Measurements from ENCODE around the gene ALOX15. TPM values are rescaled to one million over a fixed set of nuclear protein-coding genes. Genes with fewer than 3 reads are reported as not detected.

The ALOX15 gene
- total RNA-seq, 1 donor from 2014 or later, result not detected

DNA sequence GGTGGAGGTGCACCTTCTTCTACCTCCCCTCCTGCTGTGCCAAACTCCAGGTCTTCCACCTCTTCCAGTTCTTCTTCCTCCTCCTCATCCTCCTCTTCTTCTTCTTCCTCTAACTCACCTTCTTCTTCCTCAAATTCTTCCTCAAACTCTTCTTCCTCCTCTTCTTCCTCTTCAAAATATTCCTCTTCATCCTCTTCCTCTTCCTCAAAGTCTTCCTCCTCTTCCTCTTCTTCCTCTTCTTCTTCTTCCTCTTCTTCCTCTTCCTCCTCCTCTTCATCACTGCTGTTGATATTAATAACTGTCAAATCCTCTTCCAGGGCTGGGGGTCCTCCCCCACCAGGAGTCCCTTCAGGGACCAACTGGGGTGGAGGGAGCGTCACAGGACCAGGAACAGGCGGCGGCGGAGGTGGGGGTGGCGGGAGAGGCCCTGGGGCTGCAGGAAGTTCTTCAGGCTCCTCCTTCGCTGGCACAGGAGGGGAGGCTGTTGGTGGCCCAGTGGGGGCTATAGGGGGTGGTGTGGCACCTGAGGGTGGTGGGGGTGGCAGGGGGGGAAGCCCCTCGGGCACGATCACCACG lies 30.7 kb upstream of the ALOX15 start:
- Histone ChIP-seq H3K4me3 (ENCODE audit: low read depth, low read length) (no peak overlapping the region), H3K36me3 (ENCODE audit: control insufficient read depth, insufficient read depth, low read length) (peaks cover 25% of the 10 kb centered on the region), H3K27me3 (ENCODE audit: control insufficient read depth, insufficient read depth, low read length) (no peaks in the 10 kb centered on the region)
- DNase-seq (ENCODE audit: low read depth) (no peak), FAIRE-seq (no peak)
- TF ChIP-seq, protein P1, sequence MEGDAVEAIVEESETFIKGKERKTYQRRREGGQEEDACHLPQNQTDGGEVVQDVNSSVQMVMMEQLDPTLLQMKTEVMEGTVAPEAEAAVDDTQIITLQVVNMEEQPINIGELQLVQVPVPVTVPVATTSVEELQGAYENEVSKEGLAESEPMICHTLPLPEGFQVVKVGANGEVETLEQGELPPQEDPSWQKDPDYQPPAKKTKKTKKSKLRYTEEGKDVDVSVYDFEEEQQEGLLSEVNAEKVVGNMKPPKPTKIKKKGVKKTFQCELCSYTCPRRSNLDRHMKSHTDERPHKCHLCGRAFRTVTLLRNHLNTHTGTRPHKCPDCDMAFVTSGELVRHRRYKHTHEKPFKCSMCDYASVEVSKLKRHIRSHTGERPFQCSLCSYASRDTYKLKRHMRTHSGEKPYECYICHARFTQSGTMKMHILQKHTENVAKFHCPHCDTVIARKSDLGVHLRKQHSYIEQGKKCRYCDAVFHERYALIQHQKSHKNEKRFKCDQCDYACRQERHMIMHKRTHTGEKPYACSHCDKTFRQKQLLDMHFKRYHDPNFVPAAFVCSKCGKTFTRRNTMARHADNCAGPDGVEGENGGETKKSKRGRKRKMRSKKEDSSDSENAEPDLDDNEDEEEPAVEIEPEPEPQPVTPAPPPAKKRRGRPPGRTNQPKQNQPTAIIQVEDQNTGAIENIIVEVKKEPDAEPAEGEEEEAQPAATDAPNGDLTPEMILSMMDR (IDR thresholded peaks at IDR 0.05; ENCODE audit: insufficient read depth, low read length, severe bottlenecking), result no peak

DNA sequence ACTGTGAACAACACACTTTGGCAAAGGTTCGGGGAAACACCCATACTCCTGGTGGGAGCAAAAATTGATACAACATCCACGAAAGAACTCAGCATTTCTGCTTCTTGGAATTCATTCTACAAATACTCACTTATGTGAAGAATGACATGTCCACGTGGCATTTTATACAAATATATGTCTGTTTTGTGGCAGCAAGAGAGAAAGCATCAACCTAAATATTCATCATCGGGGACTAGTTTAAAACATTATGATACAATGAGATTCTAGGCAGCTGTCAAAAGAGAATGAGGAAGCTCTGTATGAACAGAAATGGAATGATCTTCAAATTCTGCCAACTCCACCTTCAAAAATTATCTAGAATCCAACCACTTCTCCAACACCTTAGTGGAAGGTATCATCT lies 25.7 kb upstream of the ALOX15 start:
- DNase-seq (ENCODE audit: low read depth) (no peak), FAIRE-seq (no peak)
- H3K4me3 ChIP-seq (ENCODE audit: low read depth, low read length), result no peak overlapping the region
- peaks cover 2% of the 10 kb centered on the region for H3K27me3 ChIP-seq (ENCODE audit: control insufficient read depth, insufficient read depth, low read length)
- TF ChIP-seq, protein P1 (IDR thresholded peaks at IDR 0.05; ENCODE audit: insufficient read depth, low read length, severe bottlenecking), result no peak
- peaks cover 3% of the 10 kb centered on the region for H3K36me3 ChIP-seq (ENCODE audit: control insufficient read depth, insufficient read depth, low read length)

DNA sequence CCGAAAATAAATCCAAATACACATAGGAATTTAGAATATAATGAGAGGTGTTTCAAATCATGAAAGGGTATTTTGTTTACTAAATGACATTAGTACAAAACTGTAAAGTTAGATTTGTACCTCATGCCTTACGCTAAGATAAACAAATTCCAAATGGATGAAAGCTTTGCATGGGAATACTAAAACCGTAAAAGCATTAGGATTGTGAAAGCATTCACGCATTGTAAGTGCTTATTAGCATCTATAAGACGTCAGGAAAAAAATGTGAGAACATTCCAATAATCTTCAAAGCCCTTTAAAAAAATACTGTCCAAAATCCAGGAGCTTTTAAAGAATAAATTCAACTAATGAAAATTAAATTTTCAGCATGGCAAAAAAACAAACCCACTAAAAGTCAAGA lies 24.8 kb upstream of the ALOX15 start:
- Histone ChIP-seq H3K4me3 (ENCODE audit: low read depth, low read length) (no peak overlapping the region), H3K36me3 (ENCODE audit: control insufficient read depth, insufficient read depth, low read length) (peaks cover 2% of the 10 kb centered on the region), H3K27me3 (ENCODE audit: control insufficient read depth, insufficient read depth, low read length) (peaks cover 2% of the 10 kb centered on the region)
- FAIRE-seq (no peak), DNase-seq (ENCODE audit: low read depth) (no peak)
- TF ChIP-seq, protein P1 (IDR thresholded peaks at IDR 0.05; ENCODE audit: insufficient read depth, low read length, severe bottlenecking), result no peak

DNA sequence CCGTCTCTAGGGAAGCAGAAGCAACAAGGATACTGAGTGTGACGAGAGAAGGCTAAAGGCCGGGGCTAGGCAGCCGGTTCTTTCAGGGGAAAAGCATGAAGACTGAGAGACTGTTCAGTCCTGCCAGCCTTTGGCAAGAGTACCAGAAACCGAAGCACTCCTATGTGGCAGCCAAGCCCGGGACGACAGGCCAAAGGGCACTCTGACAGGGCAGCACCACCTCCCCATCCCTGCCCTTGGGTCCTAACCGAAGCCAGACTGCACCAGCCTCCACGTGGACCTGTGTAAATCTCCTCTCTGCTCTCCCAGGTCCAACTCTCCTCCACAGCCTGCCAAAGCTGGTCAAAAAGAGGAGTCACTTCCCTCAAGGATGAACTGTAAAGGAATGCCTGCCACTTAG lies 23.5 kb upstream of the ALOX15 start:
- no peak for FAIRE-seq
- H3K4me3 ChIP-seq (ENCODE audit: low read depth, low read length), result no peak overlapping the region
- peaks cover 2% of the 10 kb centered on the region for H3K27me3 ChIP-seq (ENCODE audit: control insufficient read depth, insufficient read depth, low read length)
- TF ChIP-seq, protein P1 (IDR thresholded peaks at IDR 0.05; ENCODE audit: insufficient read depth, low read length, severe bottlenecking), result no peak
- H3K36me3 ChIP-seq (ENCODE audit: control insufficient read depth, insufficient read depth, low read length), result no peaks in the 10 kb centered on the region
- DNase-seq (ENCODE audit: low read depth), result no peak

DNA sequence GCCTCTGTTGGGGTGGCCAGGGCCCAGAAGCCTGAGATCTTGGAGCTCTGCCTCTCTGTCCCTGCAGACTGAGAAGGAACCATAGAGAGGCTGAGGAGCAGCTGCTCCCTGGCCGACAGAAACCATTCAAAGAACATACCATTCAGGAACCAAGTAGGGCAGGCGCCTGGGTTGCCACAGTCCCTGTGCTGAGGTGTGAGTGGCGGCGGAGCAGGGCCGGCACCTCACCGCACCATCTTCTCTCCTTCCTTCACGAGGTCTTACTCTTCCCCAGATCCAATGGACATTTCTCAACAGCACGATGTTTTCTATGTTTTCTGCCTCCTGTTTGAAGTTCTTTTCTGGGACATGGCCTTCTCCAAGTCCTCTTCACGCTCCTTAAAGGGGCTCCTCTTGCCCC lies 22.8 kb upstream of the ALOX15 start:
- Histone ChIP-seq H3K36me3 (ENCODE audit: control insufficient read depth, insufficient read depth, low read length) (no peaks in the 10 kb centered on the region), H3K27me3 (ENCODE audit: control insufficient read depth, insufficient read depth, low read length) (peaks cover 2% of the 10 kb centered on the region), H3K4me3 (ENCODE audit: low read depth, low read length) (no peak overlapping the region)
- TF ChIP-seq, protein P1 (IDR thresholded peaks at IDR 0.05; ENCODE audit: insufficient read depth, low read length, severe bottlenecking), result no peak
- FAIRE-seq (no peak), DNase-seq (ENCODE audit: low read depth) (no peak)

DNA sequence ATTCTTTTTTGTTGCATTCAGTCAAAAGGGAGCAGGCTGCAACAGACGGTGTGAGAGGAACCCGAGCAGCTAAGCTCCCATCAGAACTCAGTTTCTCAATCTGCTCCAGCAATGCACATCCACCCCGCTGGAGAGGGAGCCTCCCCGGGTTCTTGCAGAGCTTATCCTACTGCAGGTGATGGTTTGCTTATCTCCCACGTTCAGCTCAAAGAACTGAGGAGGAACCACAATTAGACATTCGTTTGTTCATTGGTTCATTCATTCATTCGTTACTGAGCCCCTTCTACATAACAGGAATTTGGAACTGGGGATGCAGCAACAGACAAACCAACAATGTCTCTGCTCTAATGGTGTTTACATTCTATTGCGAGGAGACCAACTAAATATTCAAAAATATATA lies 22.2 kb upstream of the ALOX15 start:
- no peaks in the 10 kb centered on the region for H3K36me3 ChIP-seq (ENCODE audit: control insufficient read depth, insufficient read depth, low read length)
- TF ChIP-seq, protein P1 (IDR thresholded peaks at IDR 0.05; ENCODE audit: insufficient read depth, low read length, severe bottlenecking), result no peak
- H3K4me3 ChIP-seq (ENCODE audit: low read depth, low read length), result no peak overlapping the region
- peaks cover 2% of the 10 kb centered on the region for H3K27me3 ChIP-seq (ENCODE audit: control insufficient read depth, insufficient read depth, low read length)
- FAIRE-seq, result no peak
- no peak for DNase-seq (ENCODE audit: low read depth)
